Measurements from ENCODE around the gene XRN2. TPM values are rescaled to one million over a fixed set of nuclear protein-coding genes. Genes with fewer than 3 reads are reported as not detected.

Gene XRN2
- total RNA-seq, 1 donor: 125 TPM

DNA sequence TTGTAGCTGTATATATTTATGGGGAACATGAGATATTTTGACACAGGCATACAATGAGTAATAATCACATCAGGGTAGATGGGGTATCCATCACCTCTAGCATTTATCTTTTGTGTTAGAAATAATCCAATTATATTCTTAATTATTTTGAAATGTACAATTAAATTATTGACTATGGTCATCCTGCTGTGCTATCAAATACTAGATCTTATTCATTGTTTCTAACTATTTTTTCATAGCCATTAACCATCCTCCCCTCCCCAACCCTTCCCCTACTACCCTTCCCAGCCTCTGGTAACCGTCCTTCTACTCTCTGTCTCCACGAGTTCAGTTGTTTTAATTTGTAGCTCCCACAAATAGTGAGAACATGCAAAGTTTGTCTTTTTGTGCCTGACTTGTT, 65.7 kb downstream of the XRN2 start:
- H3K79me2 ChIP-seq (ENCODE audit: insufficient read depth, low read length): peaks cover 37% of the 10 kb centered on the region
- no peak overlapping the region for H3K27ac ChIP-seq (ENCODE audit: low read depth, low read length)
- no peak for TF ChIP-seq CTCF (IDR thresholded peaks at IDR 0.05; ENCODE audit: extremely low read depth, low read depth, low read length)
- H3K9me3 ChIP-seq (ENCODE audit: low read depth, low read length): no peaks in the 10 kb centered on the region
- no peaks in the 10 kb centered on the region for H3K4me1 ChIP-seq (ENCODE audit: insufficient read depth, low read length)
- DNase-seq (ENCODE audit: insufficient read length, low spot score, missing footprints): no peak
- H3K27me3 ChIP-seq (ENCODE audit: insufficient read depth, low read length): no peaks in the 10 kb centered on the region
- H3K36me3 ChIP-seq (ENCODE audit: insufficient read depth, low read length): peaks cover 36% of the 10 kb centered on the region
- H3K4me3 ChIP-seq (ENCODE audit: insufficient read depth, low read length): no peak overlapping the region
- H3K4me2 ChIP-seq (ENCODE audit: insufficient read depth, low read length): no peak overlapping the region
- H4K20me1 ChIP-seq (ENCODE audit: insufficient read depth, low read length): peaks cover 3% of the 10 kb centered on the region
- H2AFZ ChIP-seq (ENCODE audit: low read length): no peak overlapping the region

- no peak for TF ChIP-seq CTCF (IDR thresholded peaks at IDR 0.05; ENCODE audit: extremely low read depth, low read depth, low read length)
- H3K27ac ChIP-seq (ENCODE audit: low read depth, low read length): no peak overlapping the region
- H3K36me3 ChIP-seq (ENCODE audit: insufficient read depth, low read length): peaks cover 20% of the 10 kb centered on the region
- H4K20me1 ChIP-seq (ENCODE audit: insufficient read depth, low read length): peaks cover 3% of the 10 kb centered on the region
- no peak for DNase-seq (ENCODE audit: insufficient read length, low spot score, missing footprints)
- peaks cover 37% of the 10 kb centered on the region for H3K79me2 ChIP-seq (ENCODE audit: insufficient read depth, low read length)
- no peak overlapping the region for H3K4me2 ChIP-seq (ENCODE audit: insufficient read depth, low read length)
- no peaks in the 10 kb centered on the region for H3K4me1 ChIP-seq (ENCODE audit: insufficient read depth, low read length)
- no peaks in the 10 kb centered on the region for H3K27me3 ChIP-seq (ENCODE audit: insufficient read depth, low read length)
- no peak overlapping the region for H3K4me3 ChIP-seq (ENCODE audit: insufficient read depth, low read length)
- no peak overlapping the region for H2AFZ ChIP-seq (ENCODE audit: low read length)
- no peaks in the 10 kb centered on the region for H3K9me3 ChIP-seq (ENCODE audit: low read depth, low read length)
These were observed 68.1 kb downstream of the XRN2 start for GRCh38 chr20:21371193-21371592.

- Histone ChIP-seq H3K4me2 (ENCODE audit: insufficient read depth, low read length) (no peak overlapping the region), H3K27me3 (ENCODE audit: insufficient read depth, low read length) (no peaks in the 10 kb centered on the region), H3K79me2 (ENCODE audit: insufficient read depth, low read length) (peaks cover 42% of the 10 kb centered on the region), H3K9me3 (ENCODE audit: low read depth, low read length) (no peaks in the 10 kb centered on the region), H3K4me3 (ENCODE audit: insufficient read depth, low read length) (no peak overlapping the region), H3K27ac (ENCODE audit: low read depth, low read length) (no peak overlapping the region), H3K4me1 (ENCODE audit: insufficient read depth, low read length) (no peaks in the 10 kb centered on the region), H4K20me1 (ENCODE audit: insufficient read depth, low read length) (peaks cover 6% of the 10 kb centered on the region), H3K36me3 (ENCODE audit: insufficient read depth, low read length) (peaks cover 12% of the 10 kb centered on the region), H2AFZ (ENCODE audit: low read length) (no peak overlapping the region)
- no peak for DNase-seq (ENCODE audit: insufficient read length, low spot score, missing footprints)
- no peak for TF ChIP-seq CTCF (IDR thresholded peaks at IDR 0.05; ENCODE audit: extremely low read depth, low read depth, low read length)
These were observed 68.9 kb downstream of the XRN2 start for GRCh38 chr20:21372016-21372415.

GRCh38 chr20:21373436-21373835, 70.3 kb downstream of the XRN2 start:
- Histone ChIP-seq H3K4me1 (ENCODE audit: insufficient read depth, low read length) (no peaks in the 10 kb centered on the region), H3K9me3 (ENCODE audit: low read depth, low read length) (no peaks in the 10 kb centered on the region), H3K4me2 (ENCODE audit: insufficient read depth, low read length) (no peak overlapping the region), H3K36me3 (ENCODE audit: insufficient read depth, low read length) (peaks cover 8% of the 10 kb centered on the region), H3K27ac (ENCODE audit: low read depth, low read length) (no peak overlapping the region), H3K4me3 (ENCODE audit: insufficient read depth, low read length) (no peak overlapping the region), H4K20me1 (ENCODE audit: insufficient read depth, low read length) (peaks cover 14% of the 10 kb centered on the region), H3K27me3 (ENCODE audit: insufficient read depth, low read length) (no peaks in the 10 kb centered on the region), H3K79me2 (ENCODE audit: insufficient read depth, low read length) (peaks cover 50% of the 10 kb centered on the region), H2AFZ (ENCODE audit: low read length) (no peak overlapping the region)
- no peak for DNase-seq (ENCODE audit: insufficient read length, low spot score, missing footprints)
- no peak for TF ChIP-seq CTCF (IDR thresholded peaks at IDR 0.05; ENCODE audit: extremely low read depth, low read depth, low read length)

Data from osteoblast (primary cell).